Colonic mucosa (tissue), 4 donors: Measurements from ENCODE around the gene YOD1. TPM values are rescaled to one million over a fixed set of nuclear protein-coding genes. Genes with fewer than 3 reads are reported as not detected.

ENCODE experiments used
- DNase-seq: peaks from one replicate; pipeline ENCODE4 v3.0.0-alpha.2; 2020
- H3K27ac ChIP-seq: fragments of 200-600 bp; one replicate; pipeline ENCODE4 v1.8.0; 2021
- H3K27me3 ChIP-seq: fragments of 200-600 bp; one replicate; pipeline ENCODE4 v1.8.0; 2021
- H3K36me3 ChIP-seq: fragments of 200-600 bp; one replicate; pipeline ENCODE4 v1.8.0; 2021
- H3K4me1 ChIP-seq: fragments of 200-600 bp; one replicate; pipeline ENCODE4 v1.8.0; 2021; ENCODE audit warnings: mild to moderate bottlenecking
- H3K4me3 ChIP-seq: fragments of 200-600 bp; one replicate; pipeline ENCODE4 v1.8.0; 2021
- H3K9ac ChIP-seq, 2 donors: one replicate each; pipeline ENCODE4 v1.7.0; 2013; ENCODE audit warnings: control low read depth in 2 of 2, low read depth in 2 of 2, low read length in 2 of 2
- H3K9me3 ChIP-seq: fragments of 200-600 bp; one replicate; pipeline ENCODE4 v1.8.0; 2021
- CTCF ChIP-seq: fragments of 200-600 bp; IDR thresholded peaks from one replicate; pipeline ENCODE4 v1.8.0; 2022; ENCODE audit warnings: antibody characterized with exemption, mild to moderate bottlenecking
- intact Hi-C: fragments of 100-400 bp; cut with DNase I; formaldehyde crosslinking; loops from one replicate; pipeline ENCODE4 v1.14.1; 2022
- total RNA-seq, 2 donors: library from RNA; stranded (reverse); fragmentation: NEBNext Ultra II Directional in 1 of 2; extraction: Animal tissue kit (Norgen Biotek cat#: 25700) in 1 of 2; gene quantifications; one replicate each; pipeline ENCODE4 v1.2.1, GENCODE V29; 2021
- donor health status: healthy.
- donor health status: DM: no; HTN: no; CAD: no.
- donor health status: DM: no; HTN: no; CAD: no.

The YOD1 gene
- total RNA-seq, result 1 to 10 TPM; 5.7 to 8.0 TPM

GRCh38 chr1:207051191-207051943, at the start of gene YOD1:
Gene YOD1, minus strand, starts transcription at chr1:207051208. Its CDS starts 178 bp downstream, at chr1:207051030.
- H3K9me3 ChIP-seq, result no peaks in the 10 kb centered on the region
- TF ChIP-seq CTCF, result no peak
- no peak for DNase-seq
- H3K36me3 ChIP-seq, result peaks cover 7% of the 10 kb centered on the region
- peak within 1 kb of the TSS; percentile 92 to 99 for H3K9ac ChIP-seq
- H3K4me1 ChIP-seq, result peaks cover 23% of the 10 kb centered on the region
- intact Hi-C loops, result no loop called here
- peak within 1 kb of the TSS; percentile 91 for H3K27ac ChIP-seq
- H3K4me3 ChIP-seq, result peak within 1 kb of the TSS; percentile 94
- no peaks in the 10 kb centered on the region for H3K27me3 ChIP-seq

DNA sequence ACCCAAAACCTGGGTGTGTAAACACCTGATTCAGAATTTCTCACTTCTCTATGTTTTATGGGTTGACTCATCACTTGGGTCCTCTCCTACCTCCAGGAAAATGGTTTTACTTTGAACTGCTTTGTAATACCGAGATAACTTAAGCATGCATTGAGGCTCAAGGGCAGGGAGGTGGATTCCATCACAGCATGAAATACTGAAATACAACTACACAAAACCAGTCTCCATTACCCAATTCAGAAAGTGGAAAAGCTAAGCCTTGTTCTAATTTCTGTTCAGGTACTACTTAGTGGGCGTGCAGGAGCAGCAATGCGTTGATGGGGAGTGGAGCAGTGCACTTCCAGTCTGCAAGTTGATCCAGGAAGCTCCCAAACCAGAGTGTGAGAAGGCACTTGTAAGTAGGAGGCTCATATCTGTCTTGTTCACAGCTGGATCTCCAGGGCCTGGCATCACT, 46.9 kb upstream of the YOD1 start:
- Histone ChIP-seq H3K36me3 (no peaks in the 10 kb centered on the region), H3K9me3 (no peaks in the 10 kb centered on the region), H3K4me1 (no peaks in the 10 kb centered on the region), H3K27me3 (no peaks in the 10 kb centered on the region), H3K4me3 (no peak overlapping the region), H3K27ac (no peak overlapping the region), H3K9ac (no peak overlapping the region)
- intact Hi-C loops, result no loop called here
- no peak for DNase-seq
- no peak for TF ChIP-seq CTCF

GRCh38 chr1:207093944-207094343, 42.9 kb upstream of the YOD1 start:
- Histone ChIP-seq H3K9ac (no peak overlapping the region), H3K27me3 (no peaks in the 10 kb centered on the region), H3K4me3 (no peak overlapping the region), H3K36me3 (no peaks in the 10 kb centered on the region), H3K27ac (no peak overlapping the region), H3K9me3 (no peaks in the 10 kb centered on the region), H3K4me1 (no peaks in the 10 kb centered on the region)
- no peak for DNase-seq
- intact Hi-C loops, result no loop called here
- no peak for TF ChIP-seq CTCF

DNA sequence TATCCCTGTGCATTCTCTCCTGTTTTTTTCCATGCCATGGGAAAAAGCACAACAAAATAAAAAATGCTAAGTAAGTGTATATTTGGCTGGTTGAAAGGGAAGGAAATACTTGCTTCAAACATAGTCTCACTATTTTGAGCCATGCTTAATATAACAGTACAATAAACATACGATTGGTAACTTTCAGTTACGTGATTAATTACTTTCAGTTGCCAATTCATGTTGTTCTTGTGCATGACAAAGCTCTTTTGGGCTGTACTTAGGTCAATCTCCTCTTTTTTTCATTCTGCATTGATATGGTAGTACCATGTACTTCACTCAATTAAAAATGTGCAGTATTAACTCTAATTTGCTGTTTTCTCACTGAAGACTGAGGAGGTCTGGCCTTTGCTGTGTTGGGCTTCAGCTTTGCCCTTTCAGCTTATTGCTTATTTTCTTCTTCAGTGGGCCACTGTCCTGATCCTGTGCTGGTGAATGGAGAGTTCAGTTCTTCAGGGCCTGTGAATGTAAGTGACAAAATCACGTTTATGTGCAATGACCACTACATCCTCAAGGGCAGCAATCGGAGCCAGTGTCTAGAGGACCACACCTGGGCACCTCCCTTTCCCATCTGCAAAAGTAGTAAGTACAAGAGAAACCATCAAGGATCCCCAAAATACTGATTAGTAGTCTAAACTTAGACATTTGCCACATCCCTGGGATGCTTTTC, 40.3 kb upstream of the YOD1 start:
- no peak for DNase-seq
- Histone ChIP-seq H3K27me3 (no peaks in the 10 kb centered on the region), H3K27ac (no peak overlapping the region), H3K4me1 (no peaks in the 10 kb centered on the region), H3K36me3 (no peaks in the 10 kb centered on the region), H3K9me3 (no peaks in the 10 kb centered on the region), H3K9ac (no peak overlapping the region), H3K4me3 (no peak overlapping the region)
- no peak for TF ChIP-seq CTCF
- intact Hi-C loops, result no loop called here

DNA sequence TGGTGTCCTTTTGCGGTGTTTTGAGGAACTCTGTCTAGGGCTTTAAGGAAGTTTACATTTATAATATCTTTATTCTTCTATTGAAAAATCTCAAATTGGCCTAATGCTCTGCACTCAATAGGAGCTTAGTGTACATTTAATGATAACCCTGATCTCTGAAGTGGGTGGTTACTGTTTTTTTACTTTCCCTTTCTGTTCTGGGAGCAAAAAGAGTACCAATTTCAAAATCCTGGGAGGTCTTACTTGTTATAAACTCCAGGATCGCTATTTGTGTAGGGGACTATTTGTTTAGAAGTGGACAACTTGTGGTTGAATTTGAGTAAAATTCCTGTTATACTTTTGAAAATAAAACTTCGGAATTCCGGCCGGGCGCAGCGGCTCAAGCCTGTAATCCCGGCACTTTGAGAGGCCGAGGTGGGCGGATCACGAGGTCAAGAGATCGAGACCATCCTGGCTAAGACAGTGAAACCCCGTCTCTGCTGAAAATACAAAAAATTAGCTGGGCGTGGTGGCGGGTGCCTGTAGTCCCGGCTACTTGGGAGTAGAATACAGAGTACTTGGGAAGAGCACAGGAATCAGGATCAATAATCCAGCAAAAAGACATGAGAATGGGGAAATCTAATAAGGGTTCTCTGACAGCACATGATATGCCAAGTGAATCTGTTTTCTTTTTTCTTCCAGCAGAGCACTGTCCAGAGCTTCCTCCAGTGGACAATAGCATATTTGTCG, 38.8 kb upstream of the YOD1 start:
- Histone ChIP-seq H3K27ac (peak overlapping the region; percentile 80), H3K36me3 (no peaks in the 10 kb centered on the region), H3K9me3 (no peaks in the 10 kb centered on the region), H3K4me1 (no peaks in the 10 kb centered on the region), H3K4me3 (no peak overlapping the region), H3K9ac (no peak overlapping the region), H3K27me3 (no peaks in the 10 kb centered on the region)
- no peak for TF ChIP-seq CTCF
- intact Hi-C loops, result loop anchor here (10.0 kb wide), 2 partner anchors 55 to 165 kb away; partner anchors contain the start of gene C1orf116
- DNase-seq, result no peak
